Vagina (tissue), 2 donors: ENCODE data around the gene GCM1.

ENCODE experiments used
- CTCF ChIP-seq, 3 experiments: fragments of 450-650 bp in 2 of 3; fragments of 200-600 bp in 1 of 3; sonication (generic) in 1 of 3; IDR thresholded peaks; one replicate each; pipeline ENCODE4 v1.5.1; 2017 to 2019; ENCODE audit warnings: antibody characterized with exemption in 3 of 3, mild to moderate bottlenecking in 2 of 3, moderate library complexity in 2 of 3
- POLR2AphosphoS5 ChIP-seq, 2 donors: sonication (generic); formaldehyde crosslinking; IDR thresholded peaks; one replicate each; pipeline ENCODE4 v1.9.0; 2017; ENCODE audit warnings: antibody characterized with exemption in 2 of 2, mild to moderate bottlenecking in 2 of 2, low read depth in 1 of 2; ENCODE audit not compliant: insufficient read depth in 1 of 2

DNA sequence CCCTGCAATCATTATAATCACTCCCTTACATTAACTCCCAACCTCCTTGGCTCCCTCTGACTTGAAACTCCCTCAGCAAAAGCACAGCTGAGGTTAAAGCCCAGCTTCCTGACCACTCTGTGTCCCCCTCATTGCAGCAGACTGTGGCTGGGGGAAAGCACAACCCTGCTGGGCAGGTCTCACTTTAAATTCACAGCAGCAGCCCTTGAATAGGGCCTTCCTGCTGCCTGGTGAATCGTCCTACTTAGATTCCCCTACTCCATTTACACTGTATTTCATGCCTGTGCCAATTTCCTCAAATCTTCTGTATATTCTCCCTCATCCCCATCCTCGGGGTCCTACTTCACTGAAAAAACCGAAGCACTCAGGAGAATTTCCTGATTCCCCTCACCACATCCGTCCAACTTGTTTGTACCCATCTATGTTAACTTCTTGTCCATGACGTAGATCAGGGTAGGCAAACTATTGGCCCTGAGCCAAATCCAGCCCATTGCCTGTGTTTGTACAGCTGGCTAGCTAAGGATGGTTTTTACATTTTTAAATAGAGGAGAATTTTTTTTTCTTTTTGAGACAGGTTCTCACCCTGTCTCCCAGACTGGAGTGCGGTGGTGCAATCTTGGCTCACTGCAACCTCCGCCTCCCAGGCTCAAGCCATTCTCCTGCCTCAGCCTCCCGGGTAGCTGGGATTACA is 31.5 kb upstream of the GCM1 start:
- TF ChIP-seq CTCF (IDR thresholded peaks at IDR 0.05) (no peak), POLR2AphosphoS5 (IDR thresholded peaks at IDR 0.05; ENCODE audit: insufficient read depth in 1 of 2, low read depth in 1 of 2) (no peak)
